Measurements from ENCODE around the gene SETD1A.

SETD1A gene

DNA sequence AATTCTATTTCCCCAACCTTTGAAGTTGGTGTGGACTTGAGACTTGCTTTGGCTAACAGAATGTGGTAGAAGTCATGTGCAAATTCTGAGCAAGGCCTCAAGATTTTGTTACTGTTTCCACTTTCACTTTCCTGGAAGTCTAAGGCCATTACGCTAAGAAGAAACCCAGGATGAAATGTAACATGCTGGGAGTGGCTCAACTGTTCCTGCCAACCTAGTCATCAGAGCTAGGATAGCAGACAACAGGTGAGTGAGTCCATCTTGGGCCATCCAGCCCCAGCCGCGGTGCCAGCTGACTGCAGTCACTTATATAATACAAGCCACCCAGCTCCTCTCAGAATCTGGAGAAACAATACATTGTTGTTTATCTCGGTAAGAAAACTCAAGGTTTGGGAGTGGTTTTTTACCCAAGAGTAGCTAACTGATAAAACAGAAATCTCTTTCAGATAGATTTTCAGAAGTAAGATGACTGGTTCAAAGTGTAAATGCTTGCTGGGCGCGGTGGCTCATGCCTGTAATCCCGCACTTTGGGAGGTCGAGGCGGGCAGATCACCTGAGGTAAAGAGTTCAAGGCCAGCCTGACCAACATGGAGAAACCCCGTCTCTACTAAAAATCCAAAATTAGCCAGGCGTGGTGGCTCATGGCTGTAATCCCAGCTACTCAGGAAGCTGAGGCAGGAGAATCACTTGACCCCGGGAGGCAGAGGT is 65.1 kb downstream of the SETD1A start:
- DNase-seq (ENCODE audit: low spot score) = no peak

DNA sequence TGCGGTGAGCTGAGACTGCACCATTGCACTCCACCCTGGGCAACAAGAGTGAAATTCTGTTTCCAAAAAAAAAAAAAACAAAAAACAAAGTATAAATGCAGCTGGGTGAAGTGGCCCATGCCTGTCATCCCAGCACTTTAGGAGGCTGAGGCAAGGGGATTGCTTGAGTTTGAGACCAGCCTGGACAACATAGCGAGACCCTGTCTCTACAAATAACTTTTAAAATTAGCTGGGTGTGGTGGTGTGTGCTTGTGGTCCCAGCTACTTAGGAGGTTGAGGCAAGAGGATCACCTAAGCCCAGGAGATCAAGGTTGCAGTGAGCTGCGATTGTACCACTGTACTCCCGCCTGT is 65.7 kb downstream of the SETD1A start:
- DNase-seq (ENCODE audit: low spot score) = no peak

DNA sequence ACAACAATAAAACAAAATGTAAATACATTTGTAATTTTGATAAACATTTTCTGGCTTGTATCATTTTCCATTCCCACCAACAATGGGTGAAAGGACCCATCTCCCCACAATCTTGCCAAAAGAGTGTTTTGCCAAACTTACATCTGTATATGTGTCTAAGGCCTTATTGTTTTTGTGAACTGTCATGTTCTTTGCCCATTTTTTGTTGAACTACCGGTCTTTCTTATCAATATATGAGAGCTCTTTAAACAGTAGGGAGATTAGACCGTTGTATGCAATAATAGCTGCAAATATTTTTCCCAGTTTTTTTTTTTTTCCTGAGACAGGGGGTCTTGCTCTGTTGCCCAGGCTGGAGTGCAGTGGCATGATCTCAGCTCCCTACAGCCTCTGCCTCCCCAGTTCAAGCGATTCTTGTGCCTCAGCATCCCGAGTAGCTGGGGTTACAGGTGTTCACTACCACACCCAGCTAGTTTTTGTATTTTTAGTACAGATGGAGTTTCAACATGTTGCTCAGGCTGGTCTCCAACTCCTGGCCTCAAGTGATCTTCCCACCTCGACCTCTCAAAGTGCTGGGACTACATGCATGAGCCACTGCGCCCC is 66.2 kb downstream of the SETD1A start:
- DNase-seq (ENCODE audit: low spot score) = no peak

DNA sequence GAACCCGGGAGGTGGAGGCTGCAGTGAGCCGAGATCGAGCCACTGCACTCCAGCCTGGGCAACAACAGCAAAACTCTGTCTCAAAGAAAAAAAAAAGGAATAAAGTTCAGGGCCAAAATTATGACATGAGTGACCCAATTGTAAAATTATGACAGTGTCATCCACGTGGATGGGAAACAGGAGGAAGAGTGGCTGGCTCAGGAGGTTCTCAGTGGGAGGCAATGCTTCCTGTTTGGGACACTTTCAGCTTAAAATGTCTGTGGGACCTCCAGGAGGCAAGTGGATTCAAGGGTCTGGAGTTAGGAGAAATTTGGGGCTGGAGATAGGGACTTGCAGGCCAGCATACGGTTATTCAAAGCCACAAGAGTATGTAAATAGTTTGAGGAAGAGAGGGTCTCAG is 67.8 kb downstream of the SETD1A start:
- DNase-seq (ENCODE audit: low spot score) = no peak

DNA sequence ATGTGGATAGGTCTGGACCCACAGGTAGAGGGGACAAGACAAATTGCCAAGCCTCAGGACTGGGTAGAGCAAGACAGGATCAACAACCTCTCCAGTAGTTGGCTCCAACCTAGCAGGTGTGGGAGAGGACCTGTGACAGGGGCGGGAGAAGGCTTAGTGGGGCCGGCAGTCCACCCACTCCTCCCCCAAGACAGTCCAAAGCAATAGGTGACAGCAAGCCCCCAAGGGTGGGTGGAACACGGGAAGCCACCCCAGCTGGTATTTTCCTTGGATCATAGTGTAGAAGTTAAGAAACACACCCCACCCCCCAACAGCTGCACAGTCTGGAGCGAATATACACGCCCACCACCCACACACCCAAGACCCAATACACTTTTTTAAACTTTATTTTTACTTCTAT is 71.7 kb downstream of the SETD1A start:
- no peak for DNase-seq (ENCODE audit: low spot score)

DNA sequence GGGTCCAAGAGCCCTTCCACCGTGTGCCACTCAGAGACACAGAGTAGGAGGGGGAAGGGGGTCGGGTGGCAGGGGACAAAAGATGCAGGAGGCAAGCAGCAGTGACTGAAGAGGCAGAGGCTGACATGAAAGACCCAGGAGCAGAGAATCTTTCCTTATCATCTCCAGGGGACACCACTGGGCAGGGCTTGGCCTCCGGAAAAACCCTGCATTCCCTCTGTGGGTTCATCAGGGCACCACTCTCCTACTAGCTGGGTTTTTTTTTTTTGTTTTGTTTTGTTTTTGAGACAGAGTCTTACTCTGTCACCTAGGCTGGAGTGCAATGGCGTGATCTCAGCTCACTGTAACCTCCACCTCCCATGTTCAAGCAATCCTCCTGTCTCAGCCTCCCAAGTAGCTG is 73.7 kb downstream of the SETD1A start:
- no peak for DNase-seq (ENCODE audit: low spot score)

DNA sequence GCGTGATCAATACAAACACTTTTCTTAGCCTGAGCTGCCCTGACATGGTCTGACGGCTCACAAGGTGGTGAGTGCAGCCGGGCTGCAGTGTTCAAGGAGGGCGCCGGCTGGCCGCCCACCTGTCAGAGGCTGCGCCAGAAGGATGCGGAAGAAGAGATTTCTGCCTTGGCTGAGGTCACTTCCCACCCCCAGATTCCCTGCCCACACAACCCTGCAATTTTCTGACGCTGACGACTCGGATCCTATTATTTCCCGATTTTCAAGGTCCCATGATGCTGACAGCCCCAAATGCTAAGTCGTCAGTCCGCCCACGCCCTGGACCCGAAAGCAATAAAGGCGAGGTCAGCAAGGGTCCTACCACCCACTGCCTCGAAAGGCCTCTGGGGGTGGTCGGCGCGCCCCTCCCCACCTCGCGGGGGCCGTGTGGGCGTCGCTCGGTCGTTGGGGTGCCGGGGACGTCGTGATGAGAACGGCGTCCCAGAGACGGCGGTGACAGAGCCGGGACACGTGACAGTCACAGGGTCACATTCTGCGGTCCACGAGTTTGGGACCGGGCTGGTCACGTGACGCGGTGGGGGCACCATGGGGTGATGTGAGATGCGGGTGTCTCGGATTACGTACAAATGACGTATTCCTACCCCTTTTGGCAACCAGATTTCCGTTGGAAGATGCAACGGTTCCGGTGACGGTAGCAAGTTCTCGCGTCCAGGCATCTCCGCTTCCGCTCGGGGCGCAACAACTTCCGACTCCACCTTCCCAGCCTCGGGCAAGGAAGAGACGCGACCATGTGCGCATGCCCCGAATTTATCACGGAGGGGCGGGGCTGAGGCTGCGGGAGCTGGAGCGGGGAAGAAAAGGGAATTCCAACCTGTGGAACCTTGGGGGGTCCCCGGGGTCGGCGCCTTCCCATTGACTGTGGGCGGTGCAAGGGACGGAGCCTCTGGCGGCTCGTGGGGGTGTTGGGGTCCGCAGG is 75.5 kb downstream of the SETD1A start, which contains the start of gene STX4:
TSS of gene STX4 (plus strand) at position 823 of the 973 bp plus-strand sequence. CDS start 248 bp downstream, outside the sequence.
- peak; percentile 97 for DNase-seq (ENCODE audit: low spot score)

DNA sequence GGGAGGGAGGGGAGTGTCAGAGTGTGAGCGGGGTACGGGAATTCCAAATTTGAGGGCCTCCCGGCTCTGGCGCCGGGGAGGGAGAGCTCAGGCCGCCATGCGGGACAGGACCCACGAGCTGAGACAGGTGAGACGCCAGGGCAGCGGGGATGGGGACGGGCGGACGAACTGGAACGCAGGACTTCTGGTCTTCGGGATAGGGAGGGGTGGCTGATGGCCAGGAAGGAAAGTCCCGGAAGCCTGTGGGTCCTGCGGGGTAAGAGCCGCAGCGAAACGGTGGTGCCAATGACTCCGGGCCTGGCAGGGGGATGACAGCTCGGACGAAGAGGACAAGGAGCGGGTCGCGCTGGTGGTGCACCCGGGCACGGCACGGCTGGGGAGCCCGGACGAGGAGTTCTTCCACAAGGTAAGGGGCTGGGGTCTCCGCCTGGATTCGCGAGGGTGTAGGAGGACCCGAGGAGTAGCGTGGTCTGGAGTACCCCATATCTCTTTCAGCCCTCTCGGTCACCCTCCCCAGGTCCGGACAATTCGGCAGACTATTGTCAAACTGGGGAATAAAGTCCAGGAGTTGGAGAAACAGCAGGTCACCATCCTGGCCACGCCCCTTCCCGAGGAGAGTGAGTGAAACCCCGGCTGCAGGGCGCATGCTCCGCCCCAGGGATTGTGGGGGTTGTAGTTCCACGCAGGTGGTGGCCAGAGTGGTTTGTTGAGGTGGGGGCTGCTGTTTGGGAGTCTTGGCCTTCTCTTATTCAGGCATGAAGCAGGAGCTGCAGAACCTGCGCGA is 76.3 kb downstream of the SETD1A start:
- peak; percentile 82 for DNase-seq (ENCODE audit: low spot score)
